ENCODE results near the gene AOC2. TPM values are rescaled to one million over a fixed set of nuclear protein-coding genes. Genes with fewer than 3 reads are reported as not detected.

AOC2 gene
- total and polyA plus RNA-seq, 2 of the 8 experiments (the other 6 are each of a cell fraction or from before 2014, with no cell fraction given), result 4.2 to 4.7 TPM

GRCh38 chr17:42855048-42855596 lies 10.7 kb downstream of the AOC2 start:
- no peak overlapping the region for H3K18ac ChIP-seq (ENCODE audit: extremely low read depth, low read length)
- no peak overlapping the region for H2BK20ac ChIP-seq (ENCODE audit: low read length)
- H4K91ac ChIP-seq (replicated peaks; ENCODE audit: insufficient read length, low read length), result no peak overlapping the region
- H3K14ac ChIP-seq (ENCODE audit: insufficient read length), result no peak overlapping the region
- H2BK12ac ChIP-seq (ENCODE audit: low read depth, low read length), result no peak overlapping the region
- POLR2A ChIA-PET (ENCODE audit: partially characterized antibody), result interaction anchor here (0.6 to 2.7 kb wide), 3 partner anchors 10 to 268 kb away, joined by 3 to 19 read pairs (median 3); partner anchors contain the start of gene AOC2
- TF ChIP-seq TCF12 (IDR thresholded peaks at IDR 0.05; ENCODE audit: low read depth, low read length), result no peak
- H2AK5ac ChIP-seq (ENCODE audit: low read depth, low read length), result no peak overlapping the region
- H3K4me2 ChIP-seq (ENCODE audit: insufficient read depth in 1 of 2, low read depth in 2 of 2, low read length in 2 of 2), result no peak overlapping the region
- no peaks in the 10 kb centered on the region; a peak in 1 of 8 replicates for H3K36me3 ChIP-seq (ENCODE audit: control insufficient read depth in 2 of 4, insufficient read depth in 4 of 4, low read length in 3 of 4)
- H3K79me1 ChIP-seq (ENCODE audit: low read depth, low read length), result no peaks in the 10 kb centered on the region; the same call in 1 of the 2 replicates
- H3K9me3 ChIP-seq (ENCODE audit: insufficient read depth in 2 of 2, low read depth in 1 of 2, low read length in 1 of 2), result no peaks in the 10 kb centered on the region
- DNase-seq (ENCODE audit: low read depth in 1 of 2, low spot score in 2 of 2), result no peak
- H3K27ac ChIP-seq (ENCODE audit: low read depth, low read length), result no peak overlapping the region
- 87% methylated on average over 8 of the region's 8 CpGs; no CpG with 5 or more reads in 1 of the 2 experiments for WGBS, 2 experiments (ENCODE audit: extremely low coverage in 1 of 2, insufficient coverage in 1 of 2, insufficient read length in 1 of 2, insufficient replicate concordance in 2 of 2, low coverage in 1 of 2, low lambda C conversion rate in 2 of 2, missing lambda C conversion rate in 1 of 2)
- H3K27me3 ChIP-seq (replicated peaks in 1 of 4; ENCODE audit: control insufficient read depth in 3 of 4, extremely low read depth in 1 of 4, insufficient read depth in 3 of 4, low read length in 3 of 4), result no peaks in the 10 kb centered on the region
- H3K23me2 ChIP-seq (ENCODE audit: low read depth, low read length), result no peaks in the 10 kb centered on the region
- no peak overlapping the region for H3K4ac ChIP-seq (replicated peaks; ENCODE audit: insufficient read length, low read depth, low read length)
- H3K79me2 ChIP-seq (ENCODE audit: control insufficient read depth in 1 of 2, insufficient read depth in 2 of 2, low read length in 2 of 2), result no peaks in the 10 kb centered on the region
- H2BK15ac ChIP-seq (ENCODE audit: low read length), result no peak overlapping the region
- H4K8ac ChIP-seq (ENCODE audit: extremely low read depth, insufficient read depth, low read length), result no peak overlapping the region
- H2BK5ac ChIP-seq (ENCODE audit: low read depth, low read length), result no peak overlapping the region
- no peaks in the 10 kb centered on the region for H4K20me1 ChIP-seq (replicated peaks in 1 of 2; ENCODE audit: control insufficient read depth in 1 of 2, insufficient read depth in 2 of 2, low read length in 2 of 2)
- FAIRE-seq, result no peak
- no peaks in the 10 kb centered on the region for H3K4me1 ChIP-seq (replicated peaks in 1 of 4; ENCODE audit: control insufficient read depth in 3 of 4, insufficient read depth in 4 of 4, low read length in 3 of 4)
- H3K56ac ChIP-seq (replicated peaks; ENCODE audit: insufficient read length, low read depth, low read length), result no peak overlapping the region
- no peak overlapping the region for H3K23ac ChIP-seq (ENCODE audit: insufficient read length)
- H2BK120ac ChIP-seq (replicated peaks; ENCODE audit: low read depth, low read length), result no peak overlapping the region
- H2AFZ ChIP-seq (ENCODE audit: low read length), result no peak overlapping the region
- H4K5ac ChIP-seq (ENCODE audit: insufficient read length, low read depth, low read length), result no peak overlapping the region
- H3K9ac ChIP-seq (replicated peaks in 1 of 4; ENCODE audit: extremely low read depth in 1 of 4, low read depth in 3 of 4, low read length in 3 of 4), result no peak overlapping the region
- no peak overlapping the region for H3K4me3 ChIP-seq (ENCODE audit: extremely low read depth in 1 of 4, insufficient read depth in 2 of 4, low read depth in 3 of 4, low read length in 4 of 4)
- CTCF ChIA-PET (ENCODE audit: partially characterized antibody), result interaction anchor here (0.7 to 6.8 kb wide), 6 partner anchors 10 to 83 kb away, joined by 3 to 55 read pairs (median 4); partner anchors contain the start of gene AOC2
